ENCODE data around the gene NUP205. TPM values are rescaled to one million over a fixed set of nuclear protein-coding genes. Genes with fewer than 3 reads are reported as not detected.

The NUP205 gene
- total and polyA plus RNA-seq, 2 of the 13 experiments (the other 11 are each of a cell fraction or from before 2014, with no cell fraction given): 46.2 to 87.2 TPM

- TF ChIP-seq CENPBD1 (CRISPR knock-in tag; IDR thresholded peaks at IDR 0.05; ENCODE audit: borderline replicate concordance, low read depth) (no peak), ZBTB1 (CRISPR knock-in tag; IDR thresholded peaks at IDR 0.05; ENCODE audit: borderline replicate concordance) (no peak), HNRNPH1 (optimal IDR thresholded peaks at IDR 0.05; ENCODE audit: low read depth, low read length) (no peak), KLF13 (CRISPR knock-in tag; IDR thresholded peaks at IDR 0.05) (no peak), ZNF687 (CRISPR knock-in tag; IDR thresholded peaks at IDR 0.05) (peak; percentile 96), ZNF652 (CRISPR knock-in tag; IDR thresholded peaks at IDR 0.05; ENCODE audit: borderline replicate concordance, low read depth) (0 out of 2 replicates have a peak, but pooled peaks have one; percentile 24), KDM5B (CRISPR knock-in tag; IDR thresholded peaks at IDR 0.05; ENCODE audit: borderline replicate concordance) (peak; percentile 80), ASH2L (IDR thresholded peaks at IDR 0.05; ENCODE audit: insufficient read length, low read depth, low read length) (peak; percentile 96), MXD4 (CRISPR knock-in tag; IDR thresholded peaks at IDR 0.05) (peak; percentile 65; the same call in 1 of the 2 replicates), NFE2 (CRISPR knock-in tag; IDR thresholded peaks at IDR 0.05) (no peak), E2F2 (CRISPR knock-in tag; IDR thresholded peaks at IDR 0.05; ENCODE audit: borderline replicate concordance) (no peak), ZNF773 (CRISPR knock-in tag; IDR thresholded peaks at IDR 0.05; ENCODE audit: borderline replicate concordance) (no peak)
- TF ChIP-seq, protein P1, sequence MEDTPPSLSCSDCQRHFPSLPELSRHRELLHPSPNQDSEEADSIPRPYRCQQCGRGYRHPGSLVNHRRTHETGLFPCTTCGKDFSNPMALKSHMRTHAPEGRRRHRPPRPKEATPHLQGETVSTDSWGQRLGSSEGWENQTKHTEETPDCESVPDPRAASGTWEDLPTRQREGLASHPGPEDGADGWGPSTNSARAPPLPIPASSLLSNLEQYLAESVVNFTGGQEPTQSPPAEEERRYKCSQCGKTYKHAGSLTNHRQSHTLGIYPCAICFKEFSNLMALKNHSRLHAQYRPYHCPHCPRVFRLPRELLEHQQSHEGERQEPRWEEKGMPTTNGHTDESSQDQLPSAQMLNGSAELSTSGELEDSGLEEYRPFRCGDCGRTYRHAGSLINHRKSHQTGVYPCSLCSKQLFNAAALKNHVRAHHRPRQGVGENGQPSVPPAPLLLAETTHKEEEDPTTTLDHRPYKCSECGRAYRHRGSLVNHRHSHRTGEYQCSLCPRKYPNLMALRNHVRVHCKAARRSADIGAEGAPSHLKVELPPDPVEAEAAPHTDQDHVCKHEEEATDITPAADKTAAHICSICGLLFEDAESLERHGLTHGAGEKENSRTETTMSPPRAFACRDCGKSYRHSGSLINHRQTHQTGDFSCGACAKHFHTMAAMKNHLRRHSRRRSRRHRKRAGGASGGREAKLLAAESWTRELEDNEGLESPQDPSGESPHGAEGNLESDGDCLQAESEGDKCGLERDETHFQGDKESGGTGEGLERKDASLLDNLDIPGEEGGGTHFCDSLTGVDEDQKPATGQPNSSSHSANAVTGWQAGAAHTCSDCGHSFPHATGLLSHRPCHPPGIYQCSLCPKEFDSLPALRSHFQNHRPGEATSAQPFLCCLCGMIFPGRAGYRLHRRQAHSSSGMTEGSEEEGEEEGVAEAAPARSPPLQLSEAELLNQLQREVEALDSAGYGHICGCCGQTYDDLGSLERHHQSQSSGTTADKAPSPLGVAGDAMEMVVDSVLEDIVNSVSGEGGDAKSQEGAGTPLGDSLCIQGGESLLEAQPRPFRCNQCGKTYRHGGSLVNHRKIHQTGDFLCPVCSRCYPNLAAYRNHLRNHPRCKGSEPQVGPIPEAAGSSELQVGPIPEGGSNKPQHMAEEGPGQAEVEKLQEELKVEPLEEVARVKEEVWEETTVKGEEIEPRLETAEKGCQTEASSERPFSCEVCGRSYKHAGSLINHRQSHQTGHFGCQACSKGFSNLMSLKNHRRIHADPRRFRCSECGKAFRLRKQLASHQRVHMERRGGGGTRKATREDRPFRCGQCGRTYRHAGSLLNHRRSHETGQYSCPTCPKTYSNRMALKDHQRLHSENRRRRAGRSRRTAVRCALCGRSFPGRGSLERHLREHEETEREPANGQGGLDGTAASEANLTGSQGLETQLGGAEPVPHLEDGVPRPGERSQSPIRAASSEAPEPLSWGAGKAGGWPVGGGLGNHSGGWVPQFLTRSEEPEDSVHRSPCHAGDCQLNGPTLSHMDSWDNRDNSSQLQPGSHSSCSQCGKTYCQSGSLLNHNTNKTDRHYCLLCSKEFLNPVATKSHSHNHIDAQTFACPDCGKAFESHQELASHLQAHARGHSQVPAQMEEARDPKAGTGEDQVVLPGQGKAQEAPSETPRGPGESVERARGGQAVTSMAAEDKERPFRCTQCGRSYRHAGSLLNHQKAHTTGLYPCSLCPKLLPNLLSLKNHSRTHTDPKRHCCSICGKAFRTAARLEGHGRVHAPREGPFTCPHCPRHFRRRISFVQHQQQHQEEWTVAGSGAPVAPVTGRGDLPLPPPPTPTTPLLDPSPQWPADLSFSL (CRISPR knock-in tag; IDR thresholded peaks at IDR 0.05): no peak
Measured at GRCh38 chr7:135557455-135558336, at the start of gene NUP205 (continued).

Measured in HepG2 (cell line).